HG03460 (cell line): ENCODE data around the gene ACSF3.

Experiments used
- ATAC-seq: cut with Tn5 transposase; IDR thresholded peaks from one replicate; pipeline ENCODE4 v1.9.1; 2021; ENCODE audit not compliant: unreplicated experiment

Gene ACSF3

GRCh38 chr16:89123001-89123830 is 29.6 kb downstream of the ACSF3 start:
- ATAC-seq: no peak

- ATAC-seq: no peak
These were observed 30.1 kb downstream of the ACSF3 start for GRCh38 chr16:89123831-89124100.

- ATAC-seq: no peak
These were observed 35.7 kb downstream of the ACSF3 start for GRCh38 chr16:89129378-89129777.

- no peak for ATAC-seq
These were observed 36.8 kb downstream of the ACSF3 start for GRCh38 chr16:89130448-89130847.

GRCh38 chr16:89131783-89132182 is 38.1 kb downstream of the ACSF3 start:
- no peak for ATAC-seq

- ATAC-seq: no peak
These were observed 38.7 kb downstream of the ACSF3 start for GRCh38 chr16:89132194-89133005.

GRCh38 chr16:89133457-89134127 is 39.9 kb downstream of the ACSF3 start:
- no peak for ATAC-seq

- ATAC-seq: no peak
These were observed 40.6 kb downstream of the ACSF3 start for GRCh38 chr16:89134269-89134668.

GRCh38 chr16:89135166-89135565 is 41.5 kb downstream of the ACSF3 start:
- ATAC-seq: no peak

- ATAC-seq: no peak
These were observed 42.5 kb downstream of the ACSF3 start for GRCh38 chr16:89135971-89136765.

GRCh38 chr16:89136931-89137330 is 43.3 kb downstream of the ACSF3 start:
- no peak for ATAC-seq

- no peak for ATAC-seq
These were observed 44.2 kb downstream of the ACSF3 start for GRCh38 chr16:89137666-89138512.

- no peak for ATAC-seq
These were observed 44.8 kb downstream of the ACSF3 start for GRCh38 chr16:89138513-89138795.

- no peak for ATAC-seq
These were observed 45.3 kb downstream of the ACSF3 start for GRCh38 chr16:89138843-89139520.

- ATAC-seq: no peak
These were observed 46.3 kb downstream of the ACSF3 start for GRCh38 chr16:89139907-89140361.

- ATAC-seq: no peak
These were observed 46.7 kb downstream of the ACSF3 start for GRCh38 chr16:89140401-89140800.

- no peak for ATAC-seq
These were observed 47.6 kb downstream of the ACSF3 start for GRCh38 chr16:89140981-89141883.

- no peak for ATAC-seq
These were observed 48.2 kb downstream of the ACSF3 start for GRCh38 chr16:89141884-89142267.
